GM12872 (cell line): Measurements from ENCODE around the gene STOM.

ENCODE experiments used
- CTCF ChIP-seq: IDR thresholded peaks from 3 replicates; pipeline ENCODE4 v1.5.1; 2011; ENCODE audit warnings: low read depth, mild to moderate bottlenecking, low read length, moderate library complexity; ENCODE audit not compliant: insufficient read depth

The STOM gene

DNA sequence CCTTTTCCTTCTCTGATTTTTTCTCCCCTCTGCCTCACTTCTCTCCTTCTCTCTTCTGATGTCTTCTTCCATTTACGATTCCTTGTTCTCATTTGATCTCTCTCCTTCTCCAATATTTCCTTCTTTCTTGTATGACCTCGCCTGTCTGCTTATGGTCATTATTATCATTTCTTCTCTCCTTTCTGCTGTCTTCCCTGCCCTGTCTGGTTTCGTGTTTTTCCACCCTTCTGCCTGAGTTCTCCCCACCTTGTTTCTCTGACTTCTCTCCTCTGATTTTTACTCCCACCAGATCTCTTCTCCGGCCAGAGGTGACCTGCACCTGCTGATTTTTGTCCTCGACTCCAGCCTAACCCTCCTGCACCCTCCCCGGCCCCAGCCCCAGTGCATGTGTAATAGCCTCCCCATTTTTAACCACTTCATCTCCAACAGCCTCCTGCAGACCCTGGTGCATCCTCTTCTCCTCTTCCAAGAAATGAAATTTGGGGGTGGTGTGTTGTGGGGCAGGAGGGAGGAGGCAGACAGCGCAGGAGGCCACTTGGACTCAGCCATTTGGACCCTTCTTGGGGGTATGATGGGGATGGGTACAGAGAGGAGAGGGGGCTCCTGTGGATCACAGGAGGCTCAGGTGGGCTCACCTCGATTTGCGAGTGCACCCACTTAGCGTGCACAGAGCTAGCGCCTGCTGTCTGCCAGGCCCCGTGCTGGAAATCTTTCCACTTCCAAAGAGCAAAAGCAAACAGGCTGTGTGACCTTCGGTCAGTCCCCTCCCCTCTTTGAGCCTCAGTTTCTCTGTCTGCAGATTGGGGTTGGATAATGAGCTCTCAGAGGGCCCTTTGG is 69.5 kb downstream of the STOM start:
- TF ChIP-seq CTCF, result no peak

- TF ChIP-seq CTCF, result no peak
These were observed 70.4 kb downstream of the STOM start for GRCh38 chr9:121299467-121300282.

DNA sequence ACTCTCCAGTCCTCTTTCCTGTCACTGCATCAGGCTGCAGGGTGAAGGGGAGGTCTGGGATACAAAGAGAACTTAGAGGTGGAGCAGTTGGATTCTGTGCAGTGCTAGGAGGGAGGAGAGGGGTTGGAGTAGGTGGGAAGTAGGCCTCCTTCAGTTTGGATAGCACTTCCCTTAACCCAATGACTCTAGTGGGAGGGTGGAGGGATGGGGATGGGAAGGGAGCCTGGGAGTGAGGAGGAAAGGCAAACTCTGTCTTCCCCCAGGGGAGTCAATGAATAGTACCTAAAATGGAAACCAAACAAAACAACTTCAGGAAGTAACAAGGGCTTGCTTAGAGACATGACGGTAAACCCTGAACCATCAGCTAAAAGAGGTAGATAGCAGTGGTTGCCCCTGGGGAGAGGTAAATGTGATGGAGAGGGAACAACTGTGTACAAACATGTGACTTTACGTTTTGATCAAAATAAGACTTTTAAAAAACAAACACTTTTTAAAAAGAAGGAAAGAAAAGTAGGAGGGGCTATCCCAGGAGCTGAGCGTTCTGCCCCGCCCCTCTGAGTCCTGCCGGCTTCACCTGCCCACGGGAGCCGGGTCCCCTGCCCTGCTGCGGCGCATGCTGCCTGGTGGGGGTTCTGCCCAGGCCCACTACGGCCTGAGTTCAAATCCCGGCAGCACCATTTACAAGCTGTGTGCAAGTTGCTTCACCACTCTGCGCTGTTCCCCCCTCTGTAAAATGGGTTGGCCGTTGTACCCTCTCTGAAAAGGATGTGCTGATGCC is 71.2 kb downstream of the STOM start:
- TF ChIP-seq CTCF, result no peak

DNA sequence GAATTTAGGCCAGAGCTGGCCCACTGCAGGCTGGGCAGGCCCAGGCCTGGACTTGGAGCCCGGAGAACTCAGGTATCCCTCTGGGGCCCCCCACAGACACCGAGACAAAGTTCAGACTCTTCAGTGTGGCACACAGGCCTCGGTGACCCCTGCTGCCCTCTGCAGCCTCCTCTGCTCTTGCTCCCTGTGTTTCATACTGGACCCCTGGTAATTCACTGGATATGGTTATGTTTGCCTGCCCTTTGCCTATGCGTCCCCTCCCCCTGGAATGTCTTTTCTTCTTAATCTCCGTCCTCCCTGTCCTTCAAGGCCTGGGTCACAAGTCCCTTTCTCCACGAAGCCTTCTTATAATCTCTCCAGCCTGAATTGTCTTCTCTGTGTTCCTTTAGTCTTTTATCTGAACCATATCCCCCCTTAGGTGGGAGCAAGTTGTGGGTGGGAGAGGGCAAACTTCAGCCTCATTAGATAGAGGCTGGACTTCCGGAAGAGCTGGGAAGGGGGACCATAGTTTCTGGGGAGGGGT is 72.0 kb downstream of the STOM start:
- TF ChIP-seq CTCF, result no peak

DNA sequence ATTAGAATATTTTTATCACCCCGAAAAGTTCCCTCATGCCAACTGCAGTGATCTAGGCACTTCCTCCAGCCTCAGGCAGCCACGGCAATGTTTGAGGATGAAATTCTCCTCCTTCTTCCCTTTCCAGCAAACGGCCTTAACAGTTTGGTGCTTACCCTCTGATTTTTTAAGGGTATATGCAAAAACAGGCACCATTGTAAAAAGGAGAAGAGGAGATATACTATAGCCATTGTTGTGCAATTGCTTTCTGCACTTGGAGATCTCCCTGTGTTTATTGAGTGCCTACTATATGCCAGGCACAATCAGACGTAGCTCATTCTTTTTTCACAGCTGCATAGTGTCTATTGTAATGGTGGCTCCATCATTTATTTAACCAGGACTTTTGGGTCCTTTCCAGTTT is 72.7 kb downstream of the STOM start:
- TF ChIP-seq CTCF, result no peak

- no peak for TF ChIP-seq CTCF
These were observed 73.6 kb downstream of the STOM start for GRCh38 chr9:121296213-121297127.
